IMR-90 (cell line): ENCODE measurements around the gene KLK13. TPM values are rescaled to one million over a fixed set of nuclear protein-coding genes. Genes with fewer than 3 reads are reported as not detected.

Experiments used
- ATAC-seq: fragments of 200-7000 bp; cut with Tn5 transposase; 2 replicates; pipeline ENCODE4 v1.9.1; 2020; ENCODE audit warnings: low read depth, mild to moderate bottlenecking, moderate library complexity
- BruUV-seq: library from RNA; stranded (reverse); fragments of 400-500 nt; replicated peaks from 2 replicates; lab custom pipeline; 2021; lab: Mats Ljungman, UMichigan
- CTCF ChIA-PET: fragments of 300-600 bp; formaldehyde crosslinking; extraction: SDS; loops from one replicate; lab custom pipeline; 2021; ENCODE audit warnings: antibody characterized with exemption; lab: Yijun Ruan, JAX
- POLR2A ChIA-PET: fragments of 300-600 bp; sonication (Branson Sonifier 250); formaldehyde crosslinking; loops from one replicate; lab custom pipeline; 2022; ENCODE audit warnings: antibody characterized with exemption; ENCODE audit not compliant: unreplicated experiment; lab: Charles Lee
- DNase-seq: peaks from one replicate; pipeline ENCODE4 v3.0.0; 2013
- H2AFZ ChIP-seq: replicated peaks from 2 replicates; pipeline ENCODE3; 2013; ENCODE audit warnings: low read length, mild to moderate bottlenecking; ENCODE audit not compliant: poor library complexity
- H2AK5ac ChIP-seq: 2 replicates; pipeline ENCODE4 v1.6.1; 2013; ENCODE audit warnings: low read depth, low read length, inconsistent platforms
- H2AK9ac ChIP-seq: replicated peaks from 2 replicates; pipeline ENCODE3; 2013; ENCODE audit warnings: mild to moderate bottlenecking, low read depth, low read length, moderate library complexity; ENCODE audit not compliant: poor library complexity
- H2BK120ac ChIP-seq: 2 replicates; pipeline ENCODE4 v1.6.1; 2013; ENCODE audit warnings: low read depth, low read length, inconsistent platforms
- H2BK15ac ChIP-seq: 3 replicates; pipeline ENCODE4 v1.6.1; 2013; ENCODE audit warnings: low read depth, low read length, inconsistent platforms
- H2BK20ac ChIP-seq: 2 replicates; pipeline ENCODE4 v1.6.1; 2013; ENCODE audit warnings: low read depth, mild to moderate bottlenecking, inconsistent platforms, low read length, moderate library complexity
- H2BK5ac ChIP-seq: 2 replicates; pipeline ENCODE4 v1.6.1; 2013; ENCODE audit warnings: mild to moderate bottlenecking, low read depth, low read length, inconsistent platforms; ENCODE audit not compliant: poor library complexity, severe bottlenecking
- H3K14ac ChIP-seq: replicated peaks from 2 replicates; pipeline ENCODE4 v1.6.1; 2013; ENCODE audit warnings: low read depth, low read length, inconsistent platforms
- H3K18ac ChIP-seq: 2 replicates; pipeline ENCODE4 v1.6.1; 2013; ENCODE audit warnings: low read depth, low read length, control low read depth
- H3K23ac ChIP-seq: 2 replicates; pipeline ENCODE4 v1.6.1; 2013; ENCODE audit warnings: low read depth, low read length, inconsistent platforms
- H3K27ac ChIP-seq: 2 replicates; pipeline ENCODE4 v1.5.1; 2013; ENCODE audit warnings: mild to moderate bottlenecking, control low read depth, low read length; ENCODE audit not compliant: insufficient read depth
- H3K27me3 ChIP-seq: 2 replicates; pipeline ENCODE4 v1.6.1; 2013; ENCODE audit warnings: low read length; ENCODE audit not compliant: control insufficient read depth, insufficient read depth
- H3K36me3 ChIP-seq: 2 replicates; pipeline ENCODE4 v1.6.1; 2013; ENCODE audit warnings: low read length, mixed read lengths; ENCODE audit not compliant: control insufficient read depth, insufficient read depth
- H3K4ac ChIP-seq: 2 replicates; pipeline ENCODE4 v1.6.1; 2013; ENCODE audit warnings: low read depth, low read length, inconsistent platforms
- H3K4me1 ChIP-seq: 2 replicates; pipeline ENCODE4 v1.6.1; 2013; ENCODE audit warnings: low read length, mixed read lengths; ENCODE audit not compliant: control insufficient read depth, insufficient read depth
- H3K4me2 ChIP-seq: 2 replicates; pipeline ENCODE4 v1.6.1; 2013; ENCODE audit warnings: low read depth, mild to moderate bottlenecking, control low read depth, low read length, moderate library complexity
- H3K4me3 ChIP-seq: 2 replicates; pipeline ENCODE4 v1.5.1; 2013; ENCODE audit warnings: low read depth, mild to moderate bottlenecking, control low read depth, low read length, moderate library complexity; ENCODE audit not compliant: insufficient read depth
- H3K56ac ChIP-seq: 2 replicates; pipeline ENCODE4 v1.6.1; 2013; ENCODE audit warnings: low read length, inconsistent platforms; ENCODE audit not compliant: insufficient read depth; ENCODE audit errors: extremely low read depth
- H3K79me1 ChIP-seq, 2 experiments: 2 replicates each; pipeline ENCODE4 v1.6.1; 2013; ENCODE audit warnings: low read length in 2 of 2, inconsistent platforms in 1 of 2, low read depth in 1 of 2
- H3K9ac ChIP-seq: 2 replicates; pipeline ENCODE4 v1.6.1; 2013; ENCODE audit warnings: low read depth, low read length, control low read depth
- H3K9me1 ChIP-seq: 2 replicates; pipeline ENCODE4 v1.6.1; 2013; ENCODE audit warnings: low read length, inconsistent platforms; ENCODE audit not compliant: insufficient read depth
- H3K9me3 ChIP-seq: 2 replicates; pipeline ENCODE4 v1.6.1; 2013; ENCODE audit warnings: low read length; ENCODE audit not compliant: control insufficient read depth, insufficient read depth
- H4K20me1 ChIP-seq: 2 replicates; pipeline ENCODE4 v1.6.1; 2013; ENCODE audit warnings: low read length, inconsistent platforms; ENCODE audit not compliant: insufficient read depth
- H4K5ac ChIP-seq: 2 replicates; pipeline ENCODE4 v1.6.1; 2013; ENCODE audit warnings: mild to moderate bottlenecking, low read depth, low read length, control low read depth
- H4K8ac ChIP-seq, 2 experiments: 2 replicates each; pipeline ENCODE4 v1.6.1; 2013; ENCODE audit warnings: low read depth in 2 of 2, low read length in 2 of 2, control low read depth in 1 of 2, inconsistent platforms in 1 of 2
- H4K91ac ChIP-seq: 2 replicates; pipeline ENCODE4 v1.6.1; 2013; ENCODE audit warnings: low read depth, low read length, inconsistent platforms; ENCODE audit not compliant: insufficient read depth
- BHLHE40 ChIP-seq: fragments of 150-350 bp; IDR thresholded peaks from 2 replicates; pipeline ENCODE4 v1.6.1; 2016; ENCODE audit warnings: mild to moderate bottlenecking, low read depth, low read length
- CEBPB ChIP-seq: IDR thresholded peaks from 2 replicates; pipeline ENCODE4 v1.6.1; 2012; ENCODE audit warnings: low read depth, low read length, improper control_type of control experiment
- CHD1 ChIP-seq: IDR thresholded peaks from 2 replicates; pipeline ENCODE4 v1.6.1; 2012; ENCODE audit warnings: low read depth, low read length, improper control_type of control experiment
- FOS ChIP-seq: fragments of 150-350 bp; IDR thresholded peaks from 2 replicates; pipeline ENCODE4 v1.6.1; 2016; ENCODE audit warnings: low read depth, low read length
- MAFK ChIP-seq: IDR thresholded peaks from 2 replicates; pipeline ENCODE4 v1.6.1; 2012; ENCODE audit warnings: low read depth, low read length, improper control_type of control experiment
- MAZ ChIP-seq: IDR thresholded peaks from 2 replicates; pipeline ENCODE4 v1.6.1; 2012; ENCODE audit warnings: low read depth, mild to moderate bottlenecking, low read length, improper control_type of control experiment, moderate library complexity, borderline replicate concordance
- MXI1 ChIP-seq: IDR thresholded peaks from 2 replicates; pipeline ENCODE4 v1.6.1; 2012; ENCODE audit warnings: low read depth, mild to moderate bottlenecking, low read length, moderate library complexity, borderline replicate concordance
- NFE2L2 ChIP-seq: fragments of 150-350 bp; IDR thresholded peaks from 2 replicates; pipeline ENCODE4 v1.6.1; 2016; ENCODE audit warnings: low read depth, mild to moderate bottlenecking, low read length
- POLR2A ChIP-seq: IDR thresholded peaks from 2 replicates; pipeline ENCODE4 v1.6.1; 2012; ENCODE audit warnings: mild to moderate bottlenecking, low read depth, low read length
- RAD21 ChIP-seq: IDR thresholded peaks from 2 replicates; pipeline ENCODE4 v1.6.1; 2012; ENCODE audit warnings: low read length, improper control_type of control experiment
- RCOR1 ChIP-seq: IDR thresholded peaks from 2 replicates; pipeline ENCODE4 v1.6.1; 2012; ENCODE audit warnings: mild to moderate bottlenecking, low read length, improper control_type of control experiment; ENCODE audit not compliant: insufficient replicate concordance
- RFX5 ChIP-seq: IDR thresholded peaks from 2 replicates; pipeline ENCODE4 v1.8.0; 2012; ENCODE audit warnings: low read depth, mild to moderate bottlenecking, low read length, moderate library complexity
- SMC3 ChIP-seq: fragments of 150-350 bp; IDR thresholded peaks from 2 replicates; pipeline ENCODE4 v1.6.1; 2016; ENCODE audit warnings: low read depth, mild to moderate bottlenecking, antibody characterized with exemption, low read length, moderate library complexity
- WGBS, 2 experiments: methylation state at CpG; one replicate each; pipeline versions ENCODE4 v1.1.5 to v1.1.7; 2013; ENCODE audit warnings: missing lambda C conversion rate in 2 of 2; ENCODE audit not compliant: insufficient read length in 1 of 2; ENCODE audit errors: extremely low coverage in 2 of 2; 5-methylcytosine and 5-hydroxymethylcytosine counted together
- dilution Hi-C: fragments of 300-500 bp; cut with HindIII; formaldehyde crosslinking; loops from one replicate; pipeline ENCODE4 v1.14.3; 2018; ENCODE audit warnings: low sequenced_read_pairs; ENCODE audit not compliant: unreplicated experiment
- in situ Hi-C: fragments of 300-500 bp; cut with MboI; formaldehyde crosslinking; loops from 3 replicates; pipeline ENCODE4 v1.14.3; 2019; ENCODE audit warnings: low sequenced_read_pairs, inconsistent platforms, mixed read lengths
- intact Hi-C: fragments of 100-400 bp; cut with micrococcal nuclease; formaldehyde crosslinking; loops from 2 replicates; pipeline ENCODE4 v1.10.0; 2022
- polyA plus RNA-seq, 3 experiments: library from polyadenylated mRNA; depleted of rRNA; stranded (reverse); fragments of >200 nt; gene quantifications; 2 replicates each; pipeline ENCODE4 v1.2.3, GENCODE V29; 2012; ENCODE audit warnings: low replicate concordance in 1 of 3
- total RNA-seq: library from RNA; depleted of rRNA; stranded (reverse); fragments of >200 nt; gene quantifications from 2 replicates; pipeline ENCODE4 v1.2.3, GENCODE V29; 2012
- TF ChIP-seq, protein P1 (sequence below): fragments of 150-350 bp; IDR thresholded peaks from 2 replicates; pipeline ENCODE4 v1.6.1; 2016; ENCODE audit warnings: low read depth, mild to moderate bottlenecking, low read length, moderate library complexity, borderline replicate concordance
- TF ChIP-seq, protein P2 (sequence below): fragments of 150-350 bp; IDR thresholded peaks from 2 replicates; pipeline ENCODE4 v1.6.1; 2017; ENCODE audit warnings: mild to moderate bottlenecking, antibody characterized with exemption, low read length, low read depth
- TF ChIP-seq, protein P3 (sequence below): conservative IDR thresholded peaks from 2 replicates; pipeline ENCODE4 v1.5.1; 2012; ENCODE audit warnings: mild to moderate bottlenecking, low read depth, low read length, improper control_type of control experiment

Gene KLK13
- total and polyA plus RNA-seq, 2 of the 4 experiments (the other 2 are of a cell fraction) = not detected

DNA sequence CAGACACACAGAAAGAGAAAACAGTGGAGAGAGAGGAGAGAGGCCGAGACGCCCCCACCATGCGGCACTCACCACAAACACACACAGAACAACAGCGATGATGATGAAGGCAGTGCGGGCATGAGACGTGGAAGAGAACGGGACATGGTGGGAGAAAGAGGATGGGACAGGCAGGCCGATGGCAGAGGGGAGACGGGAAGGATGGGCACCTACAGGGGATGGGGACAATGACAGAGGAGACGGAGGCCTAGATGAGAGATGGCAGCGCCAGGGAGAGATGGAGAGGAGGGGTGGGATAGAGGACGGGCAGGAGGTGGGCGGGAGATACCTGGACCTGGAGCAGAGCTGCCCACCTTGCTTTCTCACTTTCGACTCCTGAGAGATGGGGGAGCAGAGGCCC, 18.9 kb upstream of the KLK13 start:
- H3K18ac ChIP-seq = no peak overlapping the region
- H2BK120ac ChIP-seq = no peak overlapping the region
- no peak overlapping the region for H4K8ac ChIP-seq
- no peaks in the 10 kb centered on the region for H4K20me1 ChIP-seq
- H3K4ac ChIP-seq = no peak overlapping the region
- no peak overlapping the region for H2AFZ ChIP-seq
- WGBS, 2 experiments = no CpG with 5 or more reads among the region's 14 CpGs
- no peaks in the 10 kb centered on the region for H3K9me1 ChIP-seq
- TF ChIP-seq, protein P1, sequence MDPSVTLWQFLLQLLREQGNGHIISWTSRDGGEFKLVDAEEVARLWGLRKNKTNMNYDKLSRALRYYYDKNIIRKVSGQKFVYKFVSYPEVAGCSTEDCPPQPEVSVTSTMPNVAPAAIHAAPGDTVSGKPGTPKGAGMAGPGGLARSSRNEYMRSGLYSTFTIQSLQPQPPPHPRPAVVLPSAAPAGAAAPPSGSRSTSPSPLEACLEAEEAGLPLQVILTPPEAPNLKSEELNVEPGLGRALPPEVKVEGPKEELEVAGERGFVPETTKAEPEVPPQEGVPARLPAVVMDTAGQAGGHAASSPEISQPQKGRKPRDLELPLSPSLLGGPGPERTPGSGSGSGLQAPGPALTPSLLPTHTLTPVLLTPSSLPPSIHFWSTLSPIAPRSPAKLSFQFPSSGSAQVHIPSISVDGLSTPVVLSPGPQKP = no peak
- TF ChIP-seq NFE2L2 = no peak
- no peak for TF ChIP-seq RFX5
- TF ChIP-seq, protein P2, sequence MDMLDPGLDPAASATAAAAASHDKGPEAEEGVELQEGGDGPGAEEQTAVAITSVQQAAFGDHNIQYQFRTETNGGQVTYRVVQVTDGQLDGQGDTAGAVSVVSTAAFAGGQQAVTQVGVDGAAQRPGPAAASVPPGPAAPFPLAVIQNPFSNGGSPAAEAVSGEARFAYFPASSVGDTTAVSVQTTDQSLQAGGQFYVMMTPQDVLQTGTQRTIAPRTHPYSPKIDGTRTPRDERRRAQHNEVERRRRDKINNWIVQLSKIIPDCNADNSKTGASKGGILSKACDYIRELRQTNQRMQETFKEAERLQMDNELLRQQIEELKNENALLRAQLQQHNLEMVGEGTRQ = no peak
- TF ChIP-seq RAD21 = no peak
- no peak for TF ChIP-seq BHLHE40
- TF ChIP-seq FOS = no peak
- TF ChIP-seq MAFK = no peak
- no peak for TF ChIP-seq RCOR1
- TF ChIP-seq MXI1 = no peak
- TF ChIP-seq, protein P3, sequence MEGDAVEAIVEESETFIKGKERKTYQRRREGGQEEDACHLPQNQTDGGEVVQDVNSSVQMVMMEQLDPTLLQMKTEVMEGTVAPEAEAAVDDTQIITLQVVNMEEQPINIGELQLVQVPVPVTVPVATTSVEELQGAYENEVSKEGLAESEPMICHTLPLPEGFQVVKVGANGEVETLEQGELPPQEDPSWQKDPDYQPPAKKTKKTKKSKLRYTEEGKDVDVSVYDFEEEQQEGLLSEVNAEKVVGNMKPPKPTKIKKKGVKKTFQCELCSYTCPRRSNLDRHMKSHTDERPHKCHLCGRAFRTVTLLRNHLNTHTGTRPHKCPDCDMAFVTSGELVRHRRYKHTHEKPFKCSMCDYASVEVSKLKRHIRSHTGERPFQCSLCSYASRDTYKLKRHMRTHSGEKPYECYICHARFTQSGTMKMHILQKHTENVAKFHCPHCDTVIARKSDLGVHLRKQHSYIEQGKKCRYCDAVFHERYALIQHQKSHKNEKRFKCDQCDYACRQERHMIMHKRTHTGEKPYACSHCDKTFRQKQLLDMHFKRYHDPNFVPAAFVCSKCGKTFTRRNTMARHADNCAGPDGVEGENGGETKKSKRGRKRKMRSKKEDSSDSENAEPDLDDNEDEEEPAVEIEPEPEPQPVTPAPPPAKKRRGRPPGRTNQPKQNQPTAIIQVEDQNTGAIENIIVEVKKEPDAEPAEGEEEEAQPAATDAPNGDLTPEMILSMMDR = no peak
- no peak for TF ChIP-seq CHD1
- TF ChIP-seq CEBPB = no peak
- no peak for TF ChIP-seq POLR2A
- TF ChIP-seq MAZ = no peak
- TF ChIP-seq SMC3 = no peak
- no peaks in the 10 kb centered on the region for H3K36me3 ChIP-seq
- no peak overlapping the region for H3K9ac ChIP-seq
- ATAC-seq = no peak
- no peak overlapping the region for H2BK5ac ChIP-seq
- no peak overlapping the region for H3K27ac ChIP-seq
- H2AK5ac ChIP-seq = no peak overlapping the region
- no peak overlapping the region for H4K91ac ChIP-seq
- H3K4me1 ChIP-seq = no peaks in the 10 kb centered on the region
- no peak overlapping the region for H3K4me3 ChIP-seq
- no peak overlapping the region for H3K14ac ChIP-seq
- dilution Hi-C loops (no loop called here), in situ Hi-C loops (no loop called here), intact Hi-C loops (no loop called here)
- BruUV-seq = no TSS peak
- POLR2A ChIA-PET = no interaction called here
- H2BK15ac ChIP-seq = no peak overlapping the region
- DNase-seq = no peak
- H4K5ac ChIP-seq = no peak overlapping the region
- H3K79me1 ChIP-seq = no peaks in the 10 kb centered on the region
- no peak overlapping the region for H3K23ac ChIP-seq
- no peaks in the 10 kb centered on the region for H3K27me3 ChIP-seq
- no peak overlapping the region for H3K4me2 ChIP-seq
- no peaks in the 10 kb centered on the region; the same call in 1 of the 2 replicates for H3K9me3 ChIP-seq
- H2BK20ac ChIP-seq = no peak overlapping the region
- CTCF ChIA-PET = no interaction called here
- no peak overlapping the region for H3K56ac ChIP-seq
- H2AK9ac ChIP-seq = no peak overlapping the region
